Neural progenitor cell (in vitro differentiated cells): ENCODE measurements around the gene SLC35D2.

Experiments used
- EZH2 ChIP-seq: fragments of 200-600 bp; sonication (generic); IDR thresholded peaks from 2 replicates; pipeline ENCODE4 v1.6.1; 2017; ENCODE audit warnings: antibody characterized with exemption, mild to moderate bottlenecking, moderate library complexity
- EZH2phosphoT487 ChIP-seq: fragments of 200-600 bp; sonication (generic); IDR thresholded peaks from 2 replicates; pipeline ENCODE4 v1.6.1; 2017; ENCODE audit warnings: antibody characterized with exemption
- TF ChIP-seq, protein P1 (sequence below): fragments of 200-600 bp; sonication (generic); IDR thresholded peaks from 2 replicates; pipeline ENCODE4 v1.5.1; 2017; ENCODE audit warnings: antibody characterized with exemption, mild to moderate bottlenecking

DNA sequence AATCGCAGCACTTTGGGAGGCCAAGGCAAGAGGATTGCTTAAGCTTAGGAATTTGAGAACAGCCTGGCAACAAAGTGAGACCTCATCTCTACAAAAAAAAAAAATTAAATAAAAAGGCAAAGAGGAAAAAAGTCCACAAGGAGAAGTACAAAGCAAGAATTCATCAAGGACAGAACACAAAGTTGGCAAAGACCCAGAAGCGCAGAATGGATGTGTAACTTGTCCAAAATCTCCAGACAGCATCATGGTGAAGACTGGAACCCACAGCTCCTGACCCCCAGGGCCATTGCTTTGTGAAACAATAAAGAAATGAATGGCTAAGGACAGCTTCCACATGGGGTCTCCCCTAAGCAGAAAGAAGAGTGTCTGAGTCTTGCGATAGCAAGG, 89.4 kb downstream of the SLC35D2 start:
- TF ChIP-seq EZH2: no peak
- TF ChIP-seq, protein P1, sequence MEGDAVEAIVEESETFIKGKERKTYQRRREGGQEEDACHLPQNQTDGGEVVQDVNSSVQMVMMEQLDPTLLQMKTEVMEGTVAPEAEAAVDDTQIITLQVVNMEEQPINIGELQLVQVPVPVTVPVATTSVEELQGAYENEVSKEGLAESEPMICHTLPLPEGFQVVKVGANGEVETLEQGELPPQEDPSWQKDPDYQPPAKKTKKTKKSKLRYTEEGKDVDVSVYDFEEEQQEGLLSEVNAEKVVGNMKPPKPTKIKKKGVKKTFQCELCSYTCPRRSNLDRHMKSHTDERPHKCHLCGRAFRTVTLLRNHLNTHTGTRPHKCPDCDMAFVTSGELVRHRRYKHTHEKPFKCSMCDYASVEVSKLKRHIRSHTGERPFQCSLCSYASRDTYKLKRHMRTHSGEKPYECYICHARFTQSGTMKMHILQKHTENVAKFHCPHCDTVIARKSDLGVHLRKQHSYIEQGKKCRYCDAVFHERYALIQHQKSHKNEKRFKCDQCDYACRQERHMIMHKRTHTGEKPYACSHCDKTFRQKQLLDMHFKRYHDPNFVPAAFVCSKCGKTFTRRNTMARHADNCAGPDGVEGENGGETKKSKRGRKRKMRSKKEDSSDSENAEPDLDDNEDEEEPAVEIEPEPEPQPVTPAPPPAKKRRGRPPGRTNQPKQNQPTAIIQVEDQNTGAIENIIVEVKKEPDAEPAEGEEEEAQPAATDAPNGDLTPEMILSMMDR: no peak
- TF ChIP-seq EZH2phosphoT487: no peak
